Ovary (tissue), 3 donors: ENCODE results near the gene COL9A3.

ENCODE experiments used
- CTCF ChIP-seq, 3 donors: fragments of 450-650 bp in 2 of 3; fragments of 200-600 bp in 1 of 3; IDR thresholded peaks; one replicate each; pipeline versions ENCODE4 v1.5.1 to v1.8.0; 2016 to 2022; ENCODE audit warnings: antibody characterized with exemption in 3 of 3, mild to moderate bottlenecking in 1 of 3
- EP300 ChIP-seq: sonication (generic); formaldehyde crosslinking; IDR thresholded peaks from one replicate; pipeline ENCODE4 v1.6.1; 2017; ENCODE audit warnings: antibody characterized with exemption
- POLR2A ChIP-seq: fragments of 450-650 bp; IDR thresholded peaks from one replicate; pipeline ENCODE4 v1.6.1; 2017; ENCODE audit warnings: antibody characterized with exemption, mild to moderate bottlenecking, moderate library complexity
- donor health status: DM: no; HTN: no; CAD: no.

- TF ChIP-seq CTCF (IDR thresholded peaks at IDR 0.05) (no peak), POLR2A (no peak), EP300 (no peak)
Measured at GRCh38 chr20:62876902-62877816, 60.3 kb downstream of the COL9A3 start.
